Type B pancreatic cell (in vitro differentiated cells): ENCODE results near the gene PIGBOS1. TPM values are rescaled to one million over a fixed set of nuclear protein-coding genes. Genes with fewer than 3 reads are reported as not detected.

Source experiments
- DNase-seq: peaks from one replicate; pipeline ENCODE4 v3.0.0; 2021; ENCODE audit warnings: mixed read lengths; ENCODE audit not compliant: unreplicated experiment; ENCODE audit errors: extremely low spot score
- H3K27ac Mint-ChIP-seq: 2 replicates; pipeline ENCODE4 v1.8.0; 2021; ENCODE audit warnings: mild to moderate bottlenecking, mixed read lengths
- H3K27me3 Mint-ChIP-seq: 2 replicates; pipeline ENCODE4 v1.8.0; 2021; ENCODE audit warnings: mixed read lengths
- H3K36me3 Mint-ChIP-seq: 2 replicates; pipeline ENCODE4 v1.8.0; 2021; ENCODE audit warnings: mixed read lengths
- H3K4me1 Mint-ChIP-seq: one replicate; pipeline ENCODE4 v1.8.0; 2021; ENCODE audit warnings: mixed read lengths; ENCODE audit not compliant: unreplicated experiment
- H3K4me3 Mint-ChIP-seq: 2 replicates; pipeline ENCODE4 v1.8.0; 2021; ENCODE audit warnings: mild to moderate bottlenecking, mixed read lengths
- H3K9me3 Mint-ChIP-seq: 2 replicates; pipeline ENCODE4 v1.8.0; 2021; ENCODE audit warnings: mixed read lengths
- total RNA-seq: library from RNA; stranded (reverse); gene quantifications from 2 replicates; pipeline ENCODE4 v1.2.1, GENCODE V29; 2021; ENCODE audit warnings: low replicate concordance
- TF ChIP-seq, protein P1 (sequence below): fragments of 200-600 bp; sonication (generic); conservative IDR thresholded peaks from 2 replicates; pipeline ENCODE4 v1.5.0; 2021; ENCODE audit warnings: antibody characterized with exemption, mild to moderate bottlenecking

The PIGBOS1 gene
- total RNA-seq, 1 donor from 2014 or later = 11.2 TPM

DNA sequence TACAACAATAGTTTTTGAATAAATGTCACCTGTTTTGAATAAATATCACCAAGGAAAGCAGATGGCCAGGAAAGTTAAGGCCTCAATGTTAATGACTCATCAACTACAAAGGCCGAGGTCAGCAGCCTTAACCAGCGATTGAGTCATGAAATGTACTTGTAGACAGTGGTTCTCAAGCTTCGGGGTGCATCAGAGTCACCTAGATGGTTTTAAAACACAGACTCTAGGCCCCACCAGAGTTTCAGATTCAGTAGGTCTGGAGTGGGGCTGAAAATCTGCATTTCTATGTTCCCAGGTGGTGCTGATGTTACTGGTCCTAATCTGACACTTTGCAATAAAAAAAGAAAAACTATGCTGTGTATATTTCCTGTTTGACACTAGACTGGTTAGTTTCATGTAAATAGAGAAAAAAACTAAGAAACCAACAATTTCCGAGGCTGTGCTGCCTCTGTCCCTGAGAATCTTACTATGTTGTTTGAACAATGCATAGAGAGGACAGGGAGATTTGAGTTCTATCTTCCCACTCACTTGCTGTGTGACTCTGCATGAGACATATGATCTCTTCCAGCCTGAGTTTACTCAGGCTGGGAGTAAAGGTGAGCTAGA, 39.1 kb downstream of the PIGBOS1 start:
- Mint-ChIP-seq H3K4me3 (no peak overlapping the region), H3K27ac (peak overlapping the region; percentile 38), H3K36me3 (no peaks in the 10 kb centered on the region), H3K27me3 (no peaks in the 10 kb centered on the region), H3K4me1 (peaks cover 4% of the 10 kb centered on the region), H3K9me3 (no peaks in the 10 kb centered on the region)
- TF ChIP-seq, protein P1, sequence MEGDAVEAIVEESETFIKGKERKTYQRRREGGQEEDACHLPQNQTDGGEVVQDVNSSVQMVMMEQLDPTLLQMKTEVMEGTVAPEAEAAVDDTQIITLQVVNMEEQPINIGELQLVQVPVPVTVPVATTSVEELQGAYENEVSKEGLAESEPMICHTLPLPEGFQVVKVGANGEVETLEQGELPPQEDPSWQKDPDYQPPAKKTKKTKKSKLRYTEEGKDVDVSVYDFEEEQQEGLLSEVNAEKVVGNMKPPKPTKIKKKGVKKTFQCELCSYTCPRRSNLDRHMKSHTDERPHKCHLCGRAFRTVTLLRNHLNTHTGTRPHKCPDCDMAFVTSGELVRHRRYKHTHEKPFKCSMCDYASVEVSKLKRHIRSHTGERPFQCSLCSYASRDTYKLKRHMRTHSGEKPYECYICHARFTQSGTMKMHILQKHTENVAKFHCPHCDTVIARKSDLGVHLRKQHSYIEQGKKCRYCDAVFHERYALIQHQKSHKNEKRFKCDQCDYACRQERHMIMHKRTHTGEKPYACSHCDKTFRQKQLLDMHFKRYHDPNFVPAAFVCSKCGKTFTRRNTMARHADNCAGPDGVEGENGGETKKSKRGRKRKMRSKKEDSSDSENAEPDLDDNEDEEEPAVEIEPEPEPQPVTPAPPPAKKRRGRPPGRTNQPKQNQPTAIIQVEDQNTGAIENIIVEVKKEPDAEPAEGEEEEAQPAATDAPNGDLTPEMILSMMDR = no peak
- no peak for DNase-seq

DNA sequence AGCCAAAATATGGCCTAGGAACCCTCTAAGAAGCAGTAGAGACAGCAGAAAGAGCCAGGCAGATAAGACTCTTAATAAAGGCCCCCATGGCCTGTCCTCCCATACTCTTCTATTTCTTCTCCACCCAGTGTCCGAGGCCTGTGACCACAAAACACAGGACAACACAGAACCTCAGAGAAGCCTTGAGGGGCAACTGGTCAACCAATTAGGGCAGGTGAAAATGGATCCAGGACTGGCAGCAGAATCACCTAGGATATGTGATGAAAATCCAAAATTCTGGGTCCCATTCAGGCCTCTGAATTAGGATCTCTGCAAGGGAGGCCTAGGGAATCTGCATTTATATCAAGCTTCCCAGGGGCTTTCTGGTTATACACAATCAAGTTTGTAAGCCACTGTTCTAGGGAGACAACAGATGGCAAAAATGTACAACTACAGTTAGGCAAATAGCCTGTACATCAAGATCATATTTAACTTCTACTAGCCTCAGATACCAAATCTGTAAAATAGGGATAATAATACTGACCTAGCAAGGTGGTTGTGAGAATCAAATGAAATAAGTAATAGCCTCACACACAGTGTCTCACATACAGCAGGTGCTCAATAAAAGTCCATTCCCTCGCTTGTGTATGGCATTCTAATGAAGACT, 39.7 kb downstream of the PIGBOS1 start:
- H3K27ac Mint-ChIP-seq = no peak overlapping the region
- H3K9me3 Mint-ChIP-seq = no peaks in the 10 kb centered on the region
- H3K4me3 Mint-ChIP-seq = no peak overlapping the region
- no peaks in the 10 kb centered on the region for H3K36me3 Mint-ChIP-seq
- TF ChIP-seq, protein P1 = no peak
- H3K4me1 Mint-ChIP-seq = peaks cover 4% of the 10 kb centered on the region
- H3K27me3 Mint-ChIP-seq = no peaks in the 10 kb centered on the region
- no peak for DNase-seq

DNA sequence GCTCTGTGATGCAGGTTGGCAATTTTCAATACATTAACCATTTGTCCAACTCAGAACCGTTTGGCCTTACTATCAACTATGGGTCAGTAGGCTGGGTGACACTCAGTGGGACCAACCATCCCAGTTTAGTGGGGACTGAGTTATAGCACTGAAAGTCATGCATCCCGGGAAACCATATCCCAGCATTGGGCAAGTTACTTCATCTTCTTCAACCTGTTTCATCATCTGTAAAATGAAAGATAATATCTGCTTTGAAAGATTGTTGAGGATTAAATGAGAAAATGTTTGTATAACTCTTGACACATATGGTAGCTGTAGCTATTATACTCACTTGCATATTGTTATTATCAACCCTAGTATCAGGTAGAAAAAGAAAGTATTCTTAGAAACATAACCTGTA, 41.2 kb downstream of the PIGBOS1 start:
- TF ChIP-seq, protein P1 = no peak
- Mint-ChIP-seq H3K36me3 (no peaks in the 10 kb centered on the region), H3K9me3 (no peaks in the 10 kb centered on the region), H3K27ac (no peak overlapping the region), H3K4me1 (no peaks in the 10 kb centered on the region), H3K4me3 (no peak overlapping the region), H3K27me3 (no peaks in the 10 kb centered on the region)
- DNase-seq = no peak

DNA sequence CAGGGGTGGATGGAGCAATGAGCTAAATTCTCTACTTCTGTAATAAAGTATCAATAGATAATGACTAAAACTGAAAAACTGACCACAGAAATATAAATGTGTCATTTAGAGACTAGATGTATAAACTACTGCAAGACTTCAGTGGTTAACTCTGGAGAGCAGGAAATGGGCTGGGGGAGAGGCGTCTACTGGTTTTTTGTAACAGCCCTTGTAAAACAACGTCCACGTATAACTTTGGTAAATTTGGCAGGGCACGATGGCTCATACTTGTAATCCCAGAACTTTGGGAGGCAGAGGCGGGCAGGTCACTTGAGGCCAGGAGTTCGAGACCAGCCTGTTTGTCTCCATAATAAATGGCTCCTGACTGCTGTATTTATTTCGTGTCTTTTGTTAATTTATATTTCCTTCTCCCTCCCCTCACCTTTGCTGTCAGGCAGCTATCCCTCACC, 41.8 kb downstream of the PIGBOS1 start:
- Mint-ChIP-seq H3K4me3 (no peak overlapping the region), H3K36me3 (no peaks in the 10 kb centered on the region), H3K4me1 (no peaks in the 10 kb centered on the region), H3K9me3 (no peaks in the 10 kb centered on the region), H3K27ac (no peak overlapping the region), H3K27me3 (no peaks in the 10 kb centered on the region)
- TF ChIP-seq, protein P1 = no peak
- no peak for DNase-seq

DNA sequence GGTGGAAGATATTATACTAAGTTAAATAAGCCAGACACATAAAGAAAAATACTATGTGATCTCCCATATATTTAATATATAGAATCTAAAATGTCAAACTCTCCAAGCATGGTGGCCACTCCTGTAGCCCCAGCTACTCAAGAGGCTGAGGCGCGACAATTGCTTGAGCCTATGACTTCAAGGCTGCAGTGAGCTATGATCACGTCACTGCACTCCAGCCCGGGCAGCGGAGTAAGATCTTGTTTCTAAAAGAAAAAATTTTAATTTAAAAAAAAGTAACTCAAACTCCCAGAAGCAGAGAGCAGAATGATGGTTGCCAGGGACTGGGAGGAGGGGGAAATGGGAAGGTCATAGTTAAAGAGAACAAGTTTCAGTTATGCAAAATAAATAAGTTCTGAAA, 42.6 kb downstream of the PIGBOS1 start:
- no peaks in the 10 kb centered on the region for H3K9me3 Mint-ChIP-seq
- TF ChIP-seq, protein P1 = no peak
- no peak overlapping the region for H3K4me3 Mint-ChIP-seq
- no peaks in the 10 kb centered on the region for H3K36me3 Mint-ChIP-seq
- DNase-seq = no peak
- H3K27ac Mint-ChIP-seq = no peak overlapping the region
- H3K27me3 Mint-ChIP-seq = no peaks in the 10 kb centered on the region
- H3K4me1 Mint-ChIP-seq = no peaks in the 10 kb centered on the region
